Endothelial cell of umbilical vein (primary cell): ENCODE data around the gene OASL. TPM values are rescaled to one million over a fixed set of nuclear protein-coding genes. Genes with fewer than 3 reads are reported as not detected.

Experiments
- BruUV-seq: library from RNA; stranded (reverse); fragments of 400-500 nt; replicated peaks from 2 replicates; lab custom pipeline; 2021; lab: Mats Ljungman, UMichigan
- CTCF ChIA-PET: fragments of 300-600, 350-600 bp; sonication (Branson Sonifier 250); formaldehyde crosslinking; loops from one replicate; lab custom pipeline; 2021; ENCODE audit warnings: antibody characterized with exemption, inconsistent platforms; lab: Charles Lee
- POLR2A ChIA-PET: fragments of 300-600, 350-600 bp; sonication (Branson Sonifier 250); formaldehyde crosslinking; loops from one replicate; lab custom pipeline; 2021; ENCODE audit warnings: antibody characterized with exemption, inconsistent platforms; lab: Charles Lee
- DNase-seq: peaks from one replicate; pipeline ENCODE4 v3.0.0-alpha.2; 2011; ENCODE audit warnings: low read depth, low spot score
- FAIRE-seq: peaks from 2 replicates; lab custom pipeline; 2011; peaks lifted over from hg19 to GRCh38; lab: Jason Lieb, UNC
- H2AFZ ChIP-seq: 2 replicates; pipeline ENCODE4 v1.6.0; 2012; ENCODE audit warnings: low read depth, low read length, control low read depth, inconsistent platforms
- H3K27ac ChIP-seq: 2 replicates; pipeline ENCODE4 v1.5.1; 2011; ENCODE audit warnings: low read depth, mild to moderate bottlenecking, control low read depth, low read length, moderate library complexity; ENCODE audit not compliant: insufficient read depth
- H3K27me3 ChIP-seq, 2 experiments: 2 replicates each; pipeline versions ENCODE4 v1.6.0 to v1.6.1; 2011; ENCODE audit warnings: low read length in 2 of 2, mixed read lengths in 1 of 2; ENCODE audit not compliant: control insufficient read depth in 2 of 2, insufficient read depth in 2 of 2
- H3K36me3 ChIP-seq, 2 experiments: 2 replicates in 1 of 2; 3 replicates in 1 of 2; pipeline ENCODE4 v1.5.1; 2011; ENCODE audit warnings: low read length in 2 of 2, mild to moderate bottlenecking in 1 of 2, moderate library complexity in 1 of 2; ENCODE audit not compliant: control insufficient read depth in 2 of 2, insufficient read depth in 2 of 2; ENCODE audit errors: extremely low read depth in 1 of 2
- H3K4me1 ChIP-seq: 3 replicates; pipeline ENCODE4 v1.5.1; 2011; ENCODE audit warnings: mild to moderate bottlenecking, low read length; ENCODE audit not compliant: control insufficient read depth, insufficient read depth; ENCODE audit errors: extremely low read depth
- H3K4me2 ChIP-seq: 2 replicates; pipeline ENCODE4 v1.6.1; 2011; ENCODE audit warnings: low read length, control low read depth, mixed read lengths; ENCODE audit not compliant: insufficient read depth
- H3K4me3 ChIP-seq, 3 experiments: fragments of 200-600 bp in 1 of 3; sonication (generic), shearing (Covaris generic) in 1 of 3; replicated peaks in 1 of 3; 2 replicates each; pipeline ENCODE4 v1.5.1; 2011 to 2016; ENCODE audit warnings: control low read depth in 3 of 3, low read length in 3 of 3, mild to moderate bottlenecking in 2 of 3, inconsistent platforms in 1 of 3, low read depth in 1 of 3, moderate library complexity in 1 of 3; ENCODE audit not compliant: insufficient read depth in 1 of 3
- H3K79me2 ChIP-seq: 2 replicates; pipeline ENCODE4 v1.6.0; 2012; ENCODE audit warnings: low read length, inconsistent platforms; ENCODE audit not compliant: control insufficient read depth, insufficient read depth
- H3K9ac ChIP-seq: replicated peaks from 2 replicates; pipeline ENCODE3; 2011; ENCODE audit warnings: low read length, control low read depth; ENCODE audit not compliant: insufficient read depth; ENCODE audit errors: extremely low read depth
- H3K9me1 ChIP-seq: replicated peaks from 3 replicates; pipeline ENCODE4 v1.6.0; 2011; ENCODE audit warnings: mild to moderate bottlenecking, low read length; ENCODE audit not compliant: control insufficient read depth, insufficient read depth; ENCODE audit errors: extremely low read depth
- H3K9me3 ChIP-seq: replicated peaks from 2 replicates; pipeline ENCODE4 v1.5.1; 2012; ENCODE audit warnings: low read length, inconsistent platforms; ENCODE audit not compliant: control insufficient read depth, insufficient read depth
- H4K20me1 ChIP-seq: replicated peaks from 2 replicates; pipeline ENCODE3; 2011; ENCODE audit warnings: mild to moderate bottlenecking, low read length; ENCODE audit not compliant: control insufficient read depth, insufficient read depth; ENCODE audit errors: extremely low read depth
- CTCF ChIP-seq, 2 donors: IDR thresholded peaks; 1 replicate in 1 of 2; 2 replicates in 1 of 2; pipeline ENCODE4 v1.5.1; 2011; ENCODE audit warnings: low read length in 2 of 2, mild to moderate bottlenecking in 2 of 2, moderate library complexity in 2 of 2, control low read depth in 1 of 2, inconsistent platforms in 1 of 2, low read depth in 1 of 2; ENCODE audit not compliant: insufficient read depth in 1 of 2; ENCODE audit errors: extremely low read depth in 1 of 2
- EZH2 ChIP-seq: IDR thresholded peaks from 2 replicates; pipeline ENCODE4 v1.6.1; 2012; ENCODE audit warnings: borderline replicate concordance, low read depth, mild to moderate bottlenecking, moderate library complexity, low read length, inconsistent platforms; ENCODE audit not compliant: severe bottlenecking
- FOS ChIP-seq: IDR thresholded peaks from 2 replicates; pipeline ENCODE4 v1.6.1; 2011; ENCODE audit warnings: mild to moderate bottlenecking, low read length, moderate library complexity, borderline replicate concordance; ENCODE audit not compliant: insufficient read depth
- GATA2 ChIP-seq: IDR thresholded peaks from 2 replicates; pipeline ENCODE4 v1.7.0; 2011; ENCODE audit warnings: low read depth, mild to moderate bottlenecking, moderate library complexity, mixed read lengths, low read length; ENCODE audit not compliant: insufficient read length, insufficient read depth
- JUN ChIP-seq: IDR thresholded peaks from 2 replicates; pipeline ENCODE4 v1.6.1; 2011; ENCODE audit warnings: borderline replicate concordance, low read depth; ENCODE audit not compliant: insufficient read length, insufficient read depth
- MYC ChIP-seq: IDR thresholded peaks from one replicate; pipeline ENCODE4 v1.6.1; 2011; ENCODE audit warnings: mild to moderate bottlenecking, low read depth, low read length
- POLR2A ChIP-seq: IDR thresholded peaks from 2 replicates; pipeline ENCODE4 v1.6.1; 2012; ENCODE audit warnings: low read depth, mild to moderate bottlenecking, control low read depth, low read length
- POLR2AphosphoS5 ChIP-seq: IDR thresholded peaks from 2 replicates; pipeline ENCODE4 v1.6.1; 2012; ENCODE audit warnings: low read depth, mild to moderate bottlenecking, control low read depth, low read length, moderate library complexity; ENCODE audit not compliant: insufficient read depth
- dilution Hi-C: fragments of 300-500 bp; cut with MboI; formaldehyde crosslinking; loops from one replicate; pipeline ENCODE4 v1.15.0; 2019; ENCODE audit warnings: low sequenced_read_pairs; ENCODE audit not compliant: extremely low pct_ligation_motif_present
- intact Hi-C: fragments of 100-400 bp; cut with micrococcal nuclease; formaldehyde crosslinking; loops from one replicate; pipeline ENCODE4 v1.10.0; 2022
- polyA plus RNA-seq, 4 experiments: library from polyadenylated mRNA; depleted of rRNA in 3 of 4; stranded (reverse) in 3 of 4; unstranded in 1 of 4; fragments of >200 nt; gene quantifications; 2 replicates each; pipeline versions ENCODE4 v1.2.1 to v1.2.3, GENCODE V29; 2011 to 2012; ENCODE audit warnings: missing spikeins in 1 of 4
- total RNA-seq: library from RNA; stranded (reverse); gene quantifications from 2 replicates; pipeline ENCODE4 v1.2.3, GENCODE V29; 2021
- TF ChIP-seq, protein P1 (sequence below): IDR thresholded peaks from 2 replicates; pipeline ENCODE4 v1.6.1; 2011; ENCODE audit not compliant: insufficient read depth, insufficient read length

The OASL gene
- total and polyA plus RNA-seq, 2 donors (not counting 3 experiments of a cell fraction or from before 2014, with no cell fraction given), result 0.17 to 0.33 TPM

GRCh38 chr12:120979220-120979861, 59.7 kb downstream of the OASL start:
- Histone ChIP-seq H3K27ac (no peak overlapping the region), H3K4me3 (no peak overlapping the region), H3K9ac (no peak overlapping the region), H3K4me2 (no peak overlapping the region), H3K79me2 (no peaks in the 10 kb centered on the region), H3K9me3 (no peaks in the 10 kb centered on the region), H3K36me3 (no peaks in the 10 kb centered on the region), H3K27me3 (no peaks in the 10 kb centered on the region), H4K20me1 (no peaks in the 10 kb centered on the region), H2AFZ (no peak overlapping the region), H3K9me1 (no peaks in the 10 kb centered on the region), H3K4me1 (no peaks in the 10 kb centered on the region)
- no peak for FAIRE-seq
- TF ChIP-seq, protein P1, sequence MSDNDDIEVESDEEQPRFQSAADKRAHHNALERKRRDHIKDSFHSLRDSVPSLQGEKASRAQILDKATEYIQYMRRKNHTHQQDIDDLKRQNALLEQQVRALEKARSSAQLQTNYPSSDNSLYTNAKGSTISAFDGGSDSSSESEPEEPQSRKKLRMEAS, result no peak
- no peak for TF ChIP-seq EZH2
- TF ChIP-seq FOS, result no peak
- TF ChIP-seq GATA2, result no peak
- TF ChIP-seq POLR2AphosphoS5, result no peak
- TF ChIP-seq JUN, result no peak
- TF ChIP-seq CTCF (IDR thresholded peaks at IDR 0.05; ENCODE audit: extremely low read depth in 1 of 2, insufficient read depth in 1 of 2, low read depth in 1 of 2, low read length in 2 of 2), result no peak
- TF ChIP-seq POLR2A, result no peak
- TF ChIP-seq MYC, result no peak
- no peak for DNase-seq
- dilution Hi-C loops (no loop called here), intact Hi-C loops (no loop called here)
- ChIA-PET CTCF (interaction anchor here (2.6 kb wide), 1 partner anchor 8 kb away, joined by 14 read pairs; no protein-coding TSS in a partner anchor), POLR2A (no interaction called here)
- no TSS peak for BruUV-seq
